ENCODE data around the gene CA4. TPM values are rescaled to one million over a fixed set of nuclear protein-coding genes. Genes with fewer than 3 reads are reported as not detected.

CA4 gene
- total and polyA plus RNA-seq, 9 of the 15 experiments (the other 6 are each of a cell fraction or from before 2014, with no cell fraction given) = 0.13 TPM; not detected in 7

- peak; percentile 79 for TF ChIP-seq CXXC5 (CRISPR knock-in tag; IDR thresholded peaks at IDR 0.05)
- no peak for TF ChIP-seq ELK1 (CRISPR knock-in tag; IDR thresholded peaks at IDR 0.05)
- peak; percentile 86 for TF ChIP-seq ZBTB17 (CRISPR knock-in tag; IDR thresholded peaks at IDR 0.05)
- no peak for TF ChIP-seq ZNF830 (CRISPR knock-in tag; IDR thresholded peaks at IDR 0.05)
- peak; percentile 79; the same call in 1 of the 2 replicates for TF ChIP-seq NR4A1 (CRISPR knock-in tag; IDR thresholded peaks at IDR 0.05)
- TF ChIP-seq NR4A1 (tag; IDR thresholded peaks at IDR 0.05) = no peak
- TF ChIP-seq CSDE1 (IDR thresholded peaks at IDR 0.05) = no peak
- no peak for TF ChIP-seq RBM17 (IDR thresholded peaks at IDR 0.05; ENCODE audit: borderline replicate concordance, low read depth, low read length)
- no peak for TF ChIP-seq PHF21A (IDR thresholded peaks at IDR 0.05; ENCODE audit: borderline replicate concordance, low read depth)
- no peak for TF ChIP-seq ETS2 (tag; IDR thresholded peaks at IDR 0.05; ENCODE audit: borderline replicate concordance, poor library complexity, severe bottlenecking)
- peak; percentile 97 for TF ChIP-seq PRMT5 (CRISPR knock-in tag; IDR thresholded peaks at IDR 0.05)
- peak; percentile 76; the same call in 1 of the 2 replicates for TF ChIP-seq NR2F6 (CRISPR knock-in tag; IDR thresholded peaks at IDR 0.05)
- TF ChIP-seq ILF3 (IDR thresholded peaks at IDR 0.05; ENCODE audit: borderline replicate concordance) = no peak
- no peak for TF ChIP-seq EP300 (IDR thresholded peaks at IDR 0.05; ENCODE audit: low read length)
- no peak for TF ChIP-seq SFPQ (IDR thresholded peaks at IDR 0.05; ENCODE audit: low read depth, low read length)
- TF ChIP-seq SLC30A9 (CRISPR knock-in tag; IDR thresholded peaks at IDR 0.05) = no peak
- no peak for TF ChIP-seq PHB2 (IDR thresholded peaks at IDR 0.05; ENCODE audit: low read depth)
- no peak for TF ChIP-seq ZFP1 (CRISPR knock-in tag; IDR thresholded peaks at IDR 0.05)
- no peak for TF ChIP-seq U2AF2 (optimal IDR thresholded peaks at IDR 0.05; ENCODE audit: low read depth, low read length)
- TF ChIP-seq NR0B1 (IDR thresholded peaks at IDR 0.05; ENCODE audit: partially characterized antibody) = no peak
These were observed 10.1 kb upstream of the CA4 start (continued) for GRCh38 chr17:60139438-60140285.
